Suprapubic skin (tissue), 3 donors: Measurements from ENCODE around the gene ACP4.

Source experiments
- EP300 ChIP-seq: sonication (generic); formaldehyde crosslinking; IDR thresholded peaks from one replicate; pipeline ENCODE4 v1.6.1; 2017; ENCODE audit warnings: antibody characterized with exemption
- POLR2A ChIP-seq, 2 donors: fragments of 450-650 bp; IDR thresholded peaks; one replicate each; pipeline ENCODE4 v1.6.1; 2017; ENCODE audit warnings: antibody characterized with exemption in 2 of 2, mild to moderate bottlenecking in 2 of 2, moderate library complexity in 2 of 2
- TF ChIP-seq, protein P1 (sequence below), 2 donors: fragments of 200-600 bp in 1 of 2; fragments of 450-650 bp in 1 of 2; sonication (generic) in 1 of 2; IDR thresholded peaks; one replicate each; pipeline ENCODE4 v1.5.1; 2016 to 2019; ENCODE audit warnings: antibody characterized with exemption in 2 of 2, mild to moderate bottlenecking in 1 of 2, moderate library complexity in 1 of 2

DNA sequence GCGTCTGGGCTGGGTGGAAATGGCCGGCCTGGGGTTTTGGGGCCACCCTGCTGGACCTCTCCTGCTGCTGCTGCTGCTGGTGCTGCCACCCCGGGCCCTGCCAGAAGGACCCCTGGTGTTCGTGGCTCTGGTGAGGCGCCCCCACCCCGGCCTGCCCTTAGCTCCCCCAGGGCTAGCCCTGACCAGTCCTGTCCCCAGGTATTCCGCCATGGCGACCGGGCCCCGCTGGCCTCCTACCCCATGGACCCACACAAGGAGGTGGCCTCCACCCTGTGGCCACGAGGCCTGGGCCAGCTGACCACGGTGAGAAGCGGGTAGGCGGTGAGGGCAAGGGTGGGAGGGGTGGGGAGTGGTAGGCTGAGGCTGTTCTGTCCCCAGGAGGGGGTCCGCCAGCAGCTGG, at the start of gene ACP4:
- TF ChIP-seq POLR2A (IDR thresholded peaks at IDR 0.05) (no peak), EP300 (no peak)
- TF ChIP-seq, protein P1, sequence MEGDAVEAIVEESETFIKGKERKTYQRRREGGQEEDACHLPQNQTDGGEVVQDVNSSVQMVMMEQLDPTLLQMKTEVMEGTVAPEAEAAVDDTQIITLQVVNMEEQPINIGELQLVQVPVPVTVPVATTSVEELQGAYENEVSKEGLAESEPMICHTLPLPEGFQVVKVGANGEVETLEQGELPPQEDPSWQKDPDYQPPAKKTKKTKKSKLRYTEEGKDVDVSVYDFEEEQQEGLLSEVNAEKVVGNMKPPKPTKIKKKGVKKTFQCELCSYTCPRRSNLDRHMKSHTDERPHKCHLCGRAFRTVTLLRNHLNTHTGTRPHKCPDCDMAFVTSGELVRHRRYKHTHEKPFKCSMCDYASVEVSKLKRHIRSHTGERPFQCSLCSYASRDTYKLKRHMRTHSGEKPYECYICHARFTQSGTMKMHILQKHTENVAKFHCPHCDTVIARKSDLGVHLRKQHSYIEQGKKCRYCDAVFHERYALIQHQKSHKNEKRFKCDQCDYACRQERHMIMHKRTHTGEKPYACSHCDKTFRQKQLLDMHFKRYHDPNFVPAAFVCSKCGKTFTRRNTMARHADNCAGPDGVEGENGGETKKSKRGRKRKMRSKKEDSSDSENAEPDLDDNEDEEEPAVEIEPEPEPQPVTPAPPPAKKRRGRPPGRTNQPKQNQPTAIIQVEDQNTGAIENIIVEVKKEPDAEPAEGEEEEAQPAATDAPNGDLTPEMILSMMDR (IDR thresholded peaks at IDR 0.05) = no peak
